GM12864 (cell line): ENCODE results near the gene DCTD.

Experiments used
- DNase-seq: peaks from one replicate; pipeline ENCODE4 v3.0.0-alpha.2; 2011; ENCODE audit warnings: low read depth
- H3K4me3 ChIP-seq: 2 replicates; pipeline ENCODE4 v1.5.1; 2011; ENCODE audit warnings: mild to moderate bottlenecking, low read depth, low read length, control low read depth
- CTCF ChIP-seq: IDR thresholded peaks from 2 replicates; pipeline ENCODE4 v1.5.1; 2011; ENCODE audit warnings: low read depth, mild to moderate bottlenecking, moderate library complexity, low read length, control low read depth, inconsistent platforms; ENCODE audit errors: missing control alignments

DCTD gene

GRCh38 chr4:182847576-182848450 is 69.4 kb downstream of the DCTD start:
- no peak for TF ChIP-seq CTCF
- no peak overlapping the region for H3K4me3 ChIP-seq
- DNase-seq: no peak

GRCh38 chr4:182846036-182846435 is 71.2 kb downstream of the DCTD start:
- no peak for DNase-seq
- no peak for TF ChIP-seq CTCF
- no peak overlapping the region for H3K4me3 ChIP-seq

GRCh38 chr4:182845618-182846017 is 71.6 kb downstream of the DCTD start:
- no peak for TF ChIP-seq CTCF
- no peak overlapping the region for H3K4me3 ChIP-seq
- DNase-seq: no peak

GRCh38 chr4:182843808-182844325 is 73.3 kb downstream of the DCTD start:
- DNase-seq: no peak
- no peak for TF ChIP-seq CTCF
- H3K4me3 ChIP-seq: no peak overlapping the region

GRCh38 chr4:182842759-182843390 is 74.3 kb downstream of the DCTD start:
- no peak for TF ChIP-seq CTCF
- H3K4me3 ChIP-seq: no peak overlapping the region
- DNase-seq: no peak

GRCh38 chr4:182842104-182842600 is 75.0 kb downstream of the DCTD start:
- DNase-seq: no peak
- no peak overlapping the region for H3K4me3 ChIP-seq
- no peak for TF ChIP-seq CTCF
